HFFc6 (cell line): ENCODE data around the gene VSTM2L. TPM values are rescaled to one million over a fixed set of nuclear protein-coding genes. Genes with fewer than 3 reads are reported as not detected.

Experiments used
- DNase-seq: peaks from one replicate; pipeline ENCODE4 v3.0.0-alpha.2; 2018
- H3K27ac Mint-ChIP-seq: 2 replicates; pipeline ENCODE4 v1.8.0; 2020; ENCODE audit warnings: mild to moderate bottlenecking, mixed read lengths
- H3K27me3 Mint-ChIP-seq: 2 replicates; pipeline ENCODE4 v1.8.0; 2021; ENCODE audit warnings: mild to moderate bottlenecking, moderate library complexity, mixed read lengths; ENCODE audit not compliant: insufficient read depth
- H3K36me3 Mint-ChIP-seq: 2 replicates; pipeline ENCODE4 v1.8.0; 2021; ENCODE audit warnings: low read depth, mixed read lengths
- H3K4me1 Mint-ChIP-seq: 2 replicates; pipeline ENCODE4 v1.8.0; 2020; ENCODE audit warnings: low read depth, mixed read lengths
- H3K4me3 Mint-ChIP-seq: 2 replicates; pipeline ENCODE4 v1.8.0; 2020; ENCODE audit warnings: mild to moderate bottlenecking, moderate library complexity, mixed read lengths
- H3K9me3 Mint-ChIP-seq: 2 replicates; pipeline ENCODE4 v1.8.0; 2020; ENCODE audit warnings: mild to moderate bottlenecking, mixed read lengths
- CTCF ChIP-seq: fragments of 200-600 bp; sonication (generic); IDR thresholded peaks from 2 replicates; pipeline ENCODE4 v1.5.0; 2021; ENCODE audit warnings: antibody characterized with exemption, mild to moderate bottlenecking
- total RNA-seq, 6 experiments: library from RNA; stranded (reverse); fragmentation: NEBNext Ultra II Directional; extraction: Animal tissue kit (Norgen Biotek cat#: 25700); gene quantifications; 2 replicates in 1 of 6; 3 replicates in 5 of 6; pipeline ENCODE4 v1.2.3, GENCODE V29; 2021

The VSTM2L gene
- total RNA-seq, 6 experiments from 2014 or later = 0.12 to 0.95 (median 0.55) TPM; not detected in 2

DNA sequence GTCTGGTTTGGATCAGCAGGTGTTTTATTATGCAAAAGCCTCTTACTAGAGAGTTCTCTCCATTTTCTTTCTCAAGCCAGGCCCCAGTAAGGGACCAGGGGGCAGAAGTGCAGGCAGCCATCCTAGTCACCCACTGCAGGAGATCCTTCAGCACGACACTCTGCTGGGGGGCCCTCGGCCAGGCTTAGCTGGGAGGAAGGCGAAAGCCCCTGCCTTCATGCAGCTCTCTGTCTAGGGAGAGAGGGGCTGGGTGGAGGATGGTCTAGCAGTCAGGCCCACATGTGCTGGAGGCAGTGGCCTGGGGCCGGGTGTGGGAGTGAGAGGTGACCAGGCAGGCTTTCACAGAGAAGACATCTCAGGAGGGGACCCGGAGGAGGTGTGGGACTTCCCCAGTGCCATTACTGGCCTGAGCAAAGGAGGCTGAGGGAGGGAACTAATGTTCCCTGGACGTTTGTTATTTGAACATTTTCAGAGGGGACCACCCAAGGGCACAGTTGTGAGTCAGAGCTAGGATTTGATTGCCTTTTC, 33.5 kb upstream of the VSTM2L start:
- Mint-ChIP-seq H3K9me3 (no peaks in the 10 kb centered on the region), H3K27me3 (peaks cover 2% of the 10 kb centered on the region; the same call in 1 of the 2 replicates), H3K27ac (no peak overlapping the region), H3K4me3 (no peak overlapping the region), H3K36me3 (peaks cover 10% of the 10 kb centered on the region; the same call in 1 of the 2 replicates), H3K4me1 (peaks cover 8% of the 10 kb centered on the region; the same call in 1 of the 2 replicates)
- TF ChIP-seq CTCF = no peak
- DNase-seq = no peak

DNA sequence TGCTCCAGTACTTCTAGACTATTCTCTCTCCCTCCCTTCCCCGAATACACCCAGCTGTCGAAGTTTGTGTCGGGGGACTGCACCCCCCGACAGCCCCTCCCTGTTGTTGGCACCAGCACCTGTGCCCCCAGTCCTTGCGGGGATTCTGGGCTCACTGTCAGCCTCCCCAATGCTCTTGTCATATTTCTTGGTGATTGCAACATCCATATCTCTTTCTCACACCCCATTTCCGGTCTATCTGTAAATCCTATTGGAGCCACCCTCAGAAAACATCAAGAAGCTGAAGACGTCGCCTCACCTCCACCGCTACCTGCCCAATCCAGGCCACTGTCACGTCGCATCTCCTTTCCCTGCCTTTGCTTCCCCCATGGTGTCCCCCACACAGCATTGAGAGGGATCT, 32.6 kb upstream of the VSTM2L start:
- peaks cover 8% of the 10 kb centered on the region; the same call in 1 of the 2 replicates for H3K4me1 Mint-ChIP-seq
- H3K36me3 Mint-ChIP-seq = peaks cover 10% of the 10 kb centered on the region; the same call in 1 of the 2 replicates
- no peak for DNase-seq
- no peak overlapping the region for H3K27ac Mint-ChIP-seq
- H3K27me3 Mint-ChIP-seq = peaks cover 2% of the 10 kb centered on the region; the same call in 1 of the 2 replicates
- H3K4me3 Mint-ChIP-seq = no peak overlapping the region
- TF ChIP-seq CTCF = no peak
- H3K9me3 Mint-ChIP-seq = no peaks in the 10 kb centered on the region

- Mint-ChIP-seq H3K36me3 (peaks cover 10% of the 10 kb centered on the region; the same call in 1 of the 2 replicates), H3K27ac (no peak overlapping the region), H3K9me3 (no peaks in the 10 kb centered on the region), H3K27me3 (peaks cover 2% of the 10 kb centered on the region; the same call in 1 of the 2 replicates), H3K4me1 (peaks cover 8% of the 10 kb centered on the region; the same call in 1 of the 2 replicates), H3K4me3 (no peak overlapping the region)
- no peak for DNase-seq
- TF ChIP-seq CTCF = no peak
Measured at GRCh38 chr20:37871751-37872150, 31.2 kb upstream of the VSTM2L start.

- no peak for TF ChIP-seq CTCF
- peaks cover 8% of the 10 kb centered on the region; the same call in 1 of the 2 replicates for H3K4me1 Mint-ChIP-seq
- no peaks in the 10 kb centered on the region for H3K9me3 Mint-ChIP-seq
- no peak overlapping the region for H3K4me3 Mint-ChIP-seq
- no peak for DNase-seq
- H3K27ac Mint-ChIP-seq = no peak overlapping the region
- H3K27me3 Mint-ChIP-seq = peaks cover 2% of the 10 kb centered on the region; the same call in 1 of the 2 replicates
- peaks cover 10% of the 10 kb centered on the region; the same call in 1 of the 2 replicates for H3K36me3 Mint-ChIP-seq
Measured at GRCh38 chr20:37872161-37872560, 30.8 kb upstream of the VSTM2L start.

GRCh38 chr20:37873884-37874283, 29.0 kb upstream of the VSTM2L start:
- peaks cover 9% of the 10 kb centered on the region for H3K27me3 Mint-ChIP-seq
- DNase-seq = no peak
- H3K9me3 Mint-ChIP-seq = no peaks in the 10 kb centered on the region
- peaks cover 10% of the 10 kb centered on the region; the same call in 1 of the 2 replicates for H3K36me3 Mint-ChIP-seq
- no peak for TF ChIP-seq CTCF
- H3K4me3 Mint-ChIP-seq = no peak overlapping the region
- H3K4me1 Mint-ChIP-seq = peaks cover 8% of the 10 kb centered on the region; the same call in 1 of the 2 replicates
- H3K27ac Mint-ChIP-seq = no peak overlapping the region
